ENCODE results near the gene KIF20A. TPM values are rescaled to one million over a fixed set of nuclear protein-coding genes. Genes with fewer than 3 reads are reported as not detected.
"Not testable (repeated sequence)": the region's sequence is repeated elsewhere in the genome, so short reads cannot be mapped to it uniquely, and the experiment has no call there.

KIF20A gene
- total RNA-seq, 1 donor from 2014 or later = 2.5 TPM

- no peaks in the 10 kb centered on the region for H3K27me3 ChIP-seq
- intact Hi-C loops (cut with DNase I) = no loop called here
- H3K27ac ChIP-seq = no peak overlapping the region
- DNase-seq (ENCODE audit: extremely low spot score in 2 of 2) = no peak
- TF ChIP-seq POLR2A (IDR thresholded peaks at IDR 0.05) = no peak
- no peak for TF ChIP-seq CTCF (IDR thresholded peaks at IDR 0.05)
- no peak for TF ChIP-seq POLR2AphosphoS5 (IDR thresholded peaks at IDR 0.05; ENCODE audit: insufficient read depth in 1 of 2, low read depth in 1 of 2)
- peaks cover 8% of the 10 kb centered on the region for H3K4me1 ChIP-seq
- H3K4me3 ChIP-seq = no peak overlapping the region
- no peaks in the 10 kb centered on the region for H3K9me3 ChIP-seq
- peaks cover 0 to 9% of the 10 kb centered on the region in 2 donors for H3K36me3 ChIP-seq
Measured at GRCh38 chr5:138182808-138183207, 3.9 kb downstream of the KIF20A start.

DNA sequence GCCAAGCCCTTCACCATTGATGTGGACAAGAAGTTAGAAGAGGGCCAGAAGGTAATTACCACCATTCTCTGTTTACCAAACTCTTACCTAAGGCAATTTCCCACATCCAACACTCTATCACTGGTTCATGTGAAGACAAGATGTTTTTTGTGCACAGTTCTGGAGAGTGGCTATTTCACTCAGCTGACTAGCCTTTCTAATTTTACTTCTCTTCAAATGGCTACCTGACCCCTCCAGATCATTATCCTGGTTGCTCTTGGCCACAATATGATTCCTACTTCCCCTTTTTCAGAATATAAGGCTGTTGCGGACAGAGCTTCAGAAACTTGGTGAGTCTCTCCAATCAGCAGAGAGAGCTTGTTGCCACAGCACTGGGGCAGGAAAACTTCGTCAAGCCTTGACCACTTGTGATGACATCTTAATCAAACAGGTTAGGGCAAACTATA is 7.1 kb downstream of the KIF20A start:
- H3K27me3 ChIP-seq = no peaks in the 10 kb centered on the region
- H3K4me1 ChIP-seq = no peaks in the 10 kb centered on the region
- no peaks in the 10 kb centered on the region for H3K9me3 ChIP-seq
- no peak overlapping the region for H3K4me3 ChIP-seq
- no peak for TF ChIP-seq CTCF (IDR thresholded peaks at IDR 0.05)
- TF ChIP-seq POLR2A (IDR thresholded peaks at IDR 0.05) = no peak
- no peak for TF ChIP-seq POLR2AphosphoS5 (IDR thresholded peaks at IDR 0.05; ENCODE audit: insufficient read depth in 1 of 2, low read depth in 1 of 2)
- H3K27ac ChIP-seq = no peak overlapping the region
- intact Hi-C loops (cut with DNase I) = no loop called here
- no peak for DNase-seq (ENCODE audit: extremely low spot score in 2 of 2)
- peaks cover 0 to 39% of the 10 kb centered on the region in 2 donors for H3K36me3 ChIP-seq

DNA sequence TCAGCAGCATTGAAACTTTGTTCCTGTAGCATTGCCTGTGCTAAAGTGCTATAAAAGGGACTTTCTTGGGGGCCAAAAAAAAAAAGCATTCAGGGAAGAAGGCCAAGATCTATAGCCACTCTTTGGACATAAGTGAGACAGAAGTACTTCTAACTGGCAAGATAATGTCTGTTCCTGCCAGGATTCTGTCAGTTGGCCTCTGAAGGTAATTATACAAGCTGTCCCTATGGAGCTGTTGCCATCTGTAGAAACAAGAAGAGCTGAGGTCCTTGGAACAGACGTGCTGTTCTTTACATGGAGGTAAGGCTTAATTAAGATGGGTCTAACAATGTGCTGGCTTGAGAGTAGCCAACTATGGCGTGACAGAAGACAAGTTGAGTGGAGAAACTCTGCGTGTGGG is 9.7 kb downstream of the KIF20A start:
- TF ChIP-seq CTCF (IDR thresholded peaks at IDR 0.05) (no peak), POLR2AphosphoS5 (IDR thresholded peaks at IDR 0.05; ENCODE audit: insufficient read depth in 1 of 2, low read depth in 1 of 2) (no peak), POLR2A (IDR thresholded peaks at IDR 0.05) (no peak)
- Histone ChIP-seq H3K4me3 (no peak overlapping the region), H3K27ac (no peak overlapping the region), H3K27me3 (no peaks in the 10 kb centered on the region), H3K4me1 (no peaks in the 10 kb centered on the region), H3K9me3 (no peaks in the 10 kb centered on the region), H3K36me3 (peaks cover 0 to 64% of the 10 kb centered on the region in 2 donors)
- no peak for DNase-seq (ENCODE audit: extremely low spot score in 2 of 2)
- intact Hi-C loops (cut with DNase I) = no loop called here

- Histone ChIP-seq H3K27ac (no peak overlapping the region), H3K4me3 (no peak overlapping the region), H3K4me1 (no peaks in the 10 kb centered on the region), H3K9me3 (no peaks in the 10 kb centered on the region), H3K36me3 (peaks cover 0 to 75% of the 10 kb centered on the region in 2 donors), H3K27me3 (no peaks in the 10 kb centered on the region)
- DNase-seq (ENCODE audit: extremely low spot score in 2 of 2) = no peak
- no peak for TF ChIP-seq POLR2AphosphoS5 (IDR thresholded peaks at IDR 0.05; ENCODE audit: insufficient read depth in 1 of 2, low read depth in 1 of 2)
- TF ChIP-seq CTCF (IDR thresholded peaks at IDR 0.05) = no peak
- no peak for TF ChIP-seq POLR2A (IDR thresholded peaks at IDR 0.05)
- intact Hi-C loops (cut with DNase I) = no loop called here
Measured at GRCh38 chr5:138192826-138193225, 13.9 kb downstream of the KIF20A start.

GRCh38 chr5:138193859-138194258 is 14.9 kb downstream of the KIF20A start:
- not testable (repeated sequence) for H3K4me3 ChIP-seq

More at GRCh38 chr5:138193859-138194258, 14.9 kb downstream of the KIF20A start:
- H3K4me1 ChIP-seq; H3K27me3 ChIP-seq; H3K9me3 ChIP-seq; DNase-seq (ENCODE audit: extremely low spot score in 2 of 2); intact Hi-C loops (cut with DNase I); H3K27ac ChIP-seq: not testable (repeated sequence)
- peaks cover 0 to 73% of the 10 kb centered on the region in 2 donors for H3K36me3 ChIP-seq
